HEK293 (cell line): ENCODE data around the gene ICAM4.

Experiments
- CTCF ChIA-PET: fragments of 350-600 bp; formaldehyde crosslinking; extraction: SDS; loops from one replicate; lab custom pipeline; 2021; ENCODE audit warnings: antibody characterized with exemption; lab: Yijun Ruan, JAX
- POLR2A ChIA-PET: fragments of 300-600 bp; formaldehyde crosslinking; extraction: SDS; loops from one replicate; lab custom pipeline; 2020; ENCODE audit warnings: antibody characterized with exemption, inconsistent platforms; lab: Yijun Ruan, JAX
- H3K27ac ChIP-seq: fragments of 200-500 bp; sonication (Bioruptor generic); 2 replicates; pipeline ENCODE4 v1.5.1; 2014; ENCODE audit warnings: low read depth, low read length, control low read depth, inconsistent platforms; ENCODE audit errors: extremely low read depth
- H3K36me3 ChIP-seq, 2 experiments: fragments of 200-500 bp in 1 of 2; sonication (Bioruptor generic) in 1 of 2; 1 replicate in 1 of 2; 2 replicates in 1 of 2; pipeline ENCODE4 v1.5.1; 2014 to 2017; ENCODE audit warnings: inconsistent platforms in 2 of 2, low read length in 2 of 2; ENCODE audit not compliant: control insufficient read depth in 2 of 2, insufficient read depth in 1 of 2
- H3K4me1 ChIP-seq: fragments of 200-500 bp; sonication (Bioruptor generic); 2 replicates; pipeline ENCODE4 v1.5.1; 2014; ENCODE audit warnings: mild to moderate bottlenecking, low read length, inconsistent platforms; ENCODE audit not compliant: control insufficient read depth, insufficient read depth
- H3K4me3 ChIP-seq: 2 replicates; pipeline ENCODE4 v1.5.1; 2011; ENCODE audit warnings: low read depth, mild to moderate bottlenecking, control low read depth, low read length, moderate library complexity
- H3K9me3 ChIP-seq: fragments of 200-500 bp; sonication (Bioruptor generic); 2 replicates; pipeline ENCODE4 v1.5.1; 2014; ENCODE audit warnings: low read depth, low read length, inconsistent platforms; ENCODE audit not compliant: control insufficient read depth, insufficient read depth
- ZNF391 ChIP-seq: fragments of 450-650 bp; formaldehyde crosslinking; IDR thresholded peaks from 2 replicates; pipeline ENCODE4 v1.5.1; 2016; ENCODE audit warnings: low read depth, missing biosample characterization, missing genetic modification characterization, borderline replicate concordance
- ZNF701 ChIP-seq: fragments of 450-650 bp; formaldehyde crosslinking; IDR thresholded peaks from 2 replicates; pipeline ENCODE4 v1.5.1; 2016; ENCODE audit warnings: missing biosample characterization, missing genetic modification characterization
- ZNF747 ChIP-seq: fragments of 450-650 bp; formaldehyde crosslinking; IDR thresholded peaks from 2 replicates; pipeline ENCODE4 v1.5.1; 2016; ENCODE audit warnings: missing biosample characterization, missing genetic modification characterization
- ZSCAN30 ChIP-seq: fragments of 450-650 bp; IDR thresholded peaks from 2 replicates; pipeline ENCODE4 v1.5.1; 2018; ENCODE audit warnings: missing biosample characterization, mild to moderate bottlenecking, missing genetic modification characterization, moderate library complexity
- TF ChIP-seq, protein P1 (sequence below): fragments of 450-650 bp; formaldehyde crosslinking; IDR thresholded peaks from 2 replicates; pipeline ENCODE4 v1.5.1; 2016; ENCODE audit warnings: missing biosample characterization, missing genetic modification characterization
- TF ChIP-seq, protein P2 (sequence below): fragments of 450-650 bp; formaldehyde crosslinking; IDR thresholded peaks from 2 replicates; pipeline ENCODE4 v1.5.1; 2016; ENCODE audit warnings: missing biosample characterization, missing genetic modification characterization
- TF ChIP-seq, protein P3 (sequence below): fragments of 450-650 bp; formaldehyde crosslinking; IDR thresholded peaks from 2 replicates; pipeline ENCODE4 v1.5.1; 2016; ENCODE audit warnings: missing biosample characterization, missing genetic modification characterization
- TF ChIP-seq, protein P4 (sequence below): fragments of 450-650 bp; formaldehyde crosslinking; IDR thresholded peaks from 2 replicates; pipeline ENCODE4 v1.5.1; 2017; ENCODE audit warnings: missing biosample characterization, missing genetic modification characterization
- TF ChIP-seq, protein P5 (sequence below): fragments of 450-650 bp; formaldehyde crosslinking; IDR thresholded peaks from 2 replicates; pipeline ENCODE4 v1.5.1; 2016; ENCODE audit warnings: missing biosample characterization, missing genetic modification characterization
- TF ChIP-seq, protein P6 (sequence below): fragments of 450-650 bp; formaldehyde crosslinking; IDR thresholded peaks from 2 replicates; pipeline ENCODE4 v1.5.1; 2016; ENCODE audit warnings: missing biosample characterization, missing genetic modification characterization

ICAM4 gene

DNA sequence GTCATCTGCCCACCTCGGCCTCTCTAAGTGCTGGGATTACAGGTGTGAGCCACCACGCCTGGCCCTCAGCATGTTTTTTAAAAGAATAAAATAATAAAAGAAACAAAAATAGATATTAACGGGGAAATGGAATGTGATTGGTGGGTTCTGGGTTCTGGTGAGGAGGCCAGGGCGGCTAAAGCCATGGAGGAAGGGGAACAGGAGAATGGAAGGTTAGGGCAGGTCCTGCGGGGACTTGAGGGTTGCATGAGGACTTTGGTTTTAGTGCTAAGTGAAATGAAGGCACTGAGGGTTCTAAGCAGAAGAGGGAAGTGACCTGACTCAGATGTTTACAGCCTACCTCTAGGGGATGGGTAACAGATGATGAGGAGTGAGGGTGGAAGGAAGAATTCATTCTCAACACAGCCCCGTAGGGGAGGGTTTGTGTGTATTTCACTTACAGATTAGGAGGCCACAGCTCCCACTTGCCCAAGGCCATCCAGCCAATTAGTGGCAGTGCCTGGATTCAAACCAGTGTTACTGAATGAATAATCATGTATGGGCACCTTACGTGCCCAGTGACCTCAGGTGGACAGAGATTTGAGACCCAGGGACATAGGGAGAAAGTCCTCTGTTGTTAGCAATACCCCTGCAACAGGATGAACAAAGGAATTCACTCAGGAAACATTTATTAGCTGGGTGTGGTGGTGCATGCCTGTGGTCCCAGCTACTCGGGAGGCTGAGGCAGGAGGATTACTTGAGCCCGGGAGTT, 41.4 kb upstream of the ICAM4 start:
- Histone ChIP-seq H3K4me3 (no peak overlapping the region), H3K27ac (no peak overlapping the region), H3K4me1 (no peaks in the 10 kb centered on the region), H3K36me3 (no peaks in the 10 kb centered on the region), H3K9me3 (no peaks in the 10 kb centered on the region)
- ChIA-PET POLR2A (no interaction called here), CTCF (interaction anchor here (0.6 to 1.1 kb wide), 3 partner anchors 14 to 146 kb away, joined by 3 read pairs; no protein-coding TSS in a partner anchor)
- TF ChIP-seq, protein P1, sequence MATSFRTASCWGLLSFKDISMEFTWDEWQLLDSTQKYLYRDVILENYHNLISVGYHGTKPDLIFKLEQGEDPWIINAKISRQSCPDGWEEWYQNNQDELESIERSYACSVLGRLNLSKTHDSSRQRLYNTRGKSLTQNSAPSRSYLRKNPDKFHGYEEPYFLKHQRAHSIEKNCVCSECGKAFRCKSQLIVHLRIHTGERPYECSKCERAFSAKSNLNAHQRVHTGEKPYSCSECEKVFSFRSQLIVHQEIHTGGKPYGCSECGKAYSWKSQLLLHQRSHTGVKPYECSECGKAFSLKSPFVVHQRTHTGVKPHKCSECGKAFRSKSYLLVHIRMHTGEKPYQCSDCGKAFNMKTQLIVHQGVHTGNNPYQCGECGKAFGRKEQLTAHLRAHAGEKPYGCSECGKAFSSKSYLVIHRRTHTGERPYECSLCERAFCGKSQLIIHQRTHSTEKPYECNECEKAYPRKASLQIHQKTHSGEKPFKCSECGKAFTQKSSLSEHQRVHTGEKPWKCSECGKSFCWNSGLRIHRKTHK (tag by site-specific recombination): no peak
- TF ChIP-seq, protein P2, sequence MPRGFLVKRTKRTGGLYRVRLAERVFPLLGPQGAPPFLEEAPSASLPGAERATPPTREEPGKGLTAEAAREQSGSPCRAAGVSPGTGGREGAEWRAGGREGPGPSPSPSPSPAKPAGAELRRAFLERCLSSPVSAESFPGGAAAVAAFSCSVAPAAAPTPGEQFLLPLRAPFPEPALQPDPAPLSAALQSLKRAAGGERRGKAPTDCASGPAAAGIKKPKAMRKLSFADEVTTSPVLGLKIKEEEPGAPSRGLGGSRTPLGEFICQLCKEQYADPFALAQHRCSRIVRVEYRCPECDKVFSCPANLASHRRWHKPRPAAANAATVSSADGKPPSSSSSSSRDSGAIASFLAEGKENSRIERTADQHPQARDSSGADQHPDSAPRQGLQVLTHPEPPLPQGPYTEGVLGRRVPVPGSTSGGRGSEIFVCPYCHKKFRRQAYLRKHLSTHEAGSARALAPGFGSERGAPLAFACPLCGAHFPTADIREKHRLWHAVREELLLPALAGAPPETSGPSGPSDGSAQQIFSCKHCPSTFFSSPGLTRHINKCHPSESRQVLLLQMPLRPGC: no peak
- TF ChIP-seq ZSCAN30 (tag by site-specific recombination) (no peak), ZNF391 (no peak), ZNF747 (tag by site-specific recombination) (no peak)
- TF ChIP-seq, protein P3, sequence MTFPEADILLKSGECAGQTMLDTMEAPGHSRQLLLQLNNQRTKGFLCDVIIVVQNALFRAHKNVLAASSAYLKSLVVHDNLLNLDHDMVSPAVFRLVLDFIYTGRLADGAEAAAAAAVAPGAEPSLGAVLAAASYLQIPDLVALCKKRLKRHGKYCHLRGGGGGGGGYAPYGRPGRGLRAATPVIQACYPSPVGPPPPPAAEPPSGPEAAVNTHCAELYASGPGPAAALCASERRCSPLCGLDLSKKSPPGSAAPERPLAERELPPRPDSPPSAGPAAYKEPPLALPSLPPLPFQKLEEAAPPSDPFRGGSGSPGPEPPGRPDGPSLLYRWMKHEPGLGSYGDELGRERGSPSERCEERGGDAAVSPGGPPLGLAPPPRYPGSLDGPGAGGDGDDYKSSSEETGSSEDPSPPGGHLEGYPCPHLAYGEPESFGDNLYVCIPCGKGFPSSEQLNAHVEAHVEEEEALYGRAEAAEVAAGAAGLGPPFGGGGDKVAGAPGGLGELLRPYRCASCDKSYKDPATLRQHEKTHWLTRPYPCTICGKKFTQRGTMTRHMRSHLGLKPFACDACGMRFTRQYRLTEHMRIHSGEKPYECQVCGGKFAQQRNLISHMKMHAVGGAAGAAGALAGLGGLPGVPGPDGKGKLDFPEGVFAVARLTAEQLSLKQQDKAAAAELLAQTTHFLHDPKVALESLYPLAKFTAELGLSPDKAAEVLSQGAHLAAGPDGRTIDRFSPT (tag by site-specific recombination): no peak
- TF ChIP-seq, protein P4, sequence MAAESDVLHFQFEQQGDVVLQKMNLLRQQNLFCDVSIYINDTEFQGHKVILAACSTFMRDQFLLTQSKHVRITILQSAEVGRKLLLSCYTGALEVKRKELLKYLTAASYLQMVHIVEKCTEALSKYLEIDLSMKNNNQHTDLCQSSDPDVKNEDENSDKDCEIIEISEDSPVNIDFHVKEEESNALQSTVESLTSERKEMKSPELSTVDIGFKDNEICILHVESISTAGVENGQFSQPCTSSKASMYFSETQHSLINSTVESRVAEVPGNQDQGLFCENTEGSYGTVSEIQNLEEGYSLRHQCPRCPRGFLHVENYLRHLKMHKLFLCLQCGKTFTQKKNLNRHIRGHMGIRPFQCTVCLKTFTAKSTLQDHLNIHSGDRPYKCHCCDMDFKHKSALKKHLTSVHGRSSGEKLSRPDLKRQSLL (tag by site-specific recombination): no peak
- TF ChIP-seq, protein P5, sequence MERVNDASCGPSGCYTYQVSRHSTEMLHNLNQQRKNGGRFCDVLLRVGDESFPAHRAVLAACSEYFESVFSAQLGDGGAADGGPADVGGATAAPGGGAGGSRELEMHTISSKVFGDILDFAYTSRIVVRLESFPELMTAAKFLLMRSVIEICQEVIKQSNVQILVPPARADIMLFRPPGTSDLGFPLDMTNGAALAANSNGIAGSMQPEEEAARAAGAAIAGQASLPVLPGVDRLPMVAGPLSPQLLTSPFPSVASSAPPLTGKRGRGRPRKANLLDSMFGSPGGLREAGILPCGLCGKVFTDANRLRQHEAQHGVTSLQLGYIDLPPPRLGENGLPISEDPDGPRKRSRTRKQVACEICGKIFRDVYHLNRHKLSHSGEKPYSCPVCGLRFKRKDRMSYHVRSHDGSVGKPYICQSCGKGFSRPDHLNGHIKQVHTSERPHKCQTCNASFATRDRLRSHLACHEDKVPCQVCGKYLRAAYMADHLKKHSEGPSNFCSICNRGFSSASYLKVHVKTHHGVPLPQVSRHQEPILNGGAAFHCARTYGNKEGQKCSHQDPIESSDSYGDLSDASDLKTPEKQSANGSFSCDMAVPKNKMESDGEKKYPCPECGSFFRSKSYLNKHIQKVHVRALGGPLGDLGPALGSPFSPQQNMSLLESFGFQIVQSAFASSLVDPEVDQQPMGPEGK (tag by site-specific recombination): no peak

DNA sequence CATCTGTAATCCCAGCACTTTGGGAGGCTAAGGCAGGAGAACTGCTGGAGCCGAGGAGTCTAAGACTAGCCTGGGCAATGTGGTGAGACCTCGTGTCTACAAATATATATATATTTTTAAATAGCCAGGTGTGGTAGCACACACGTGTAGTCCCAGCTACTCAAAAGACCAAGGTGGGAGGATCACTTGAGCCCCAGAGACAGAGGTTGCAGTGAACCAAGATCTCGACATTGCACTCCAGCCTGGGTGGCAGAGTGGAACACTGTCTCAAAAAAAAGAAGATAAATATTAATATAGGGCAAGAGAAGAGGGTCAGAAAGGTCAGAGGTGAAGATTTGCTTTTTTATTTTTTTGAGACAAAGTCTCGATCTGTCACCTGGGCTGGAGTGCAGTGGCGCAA, 40.2 kb upstream of the ICAM4 start:
- Histone ChIP-seq H3K27ac (no peak overlapping the region), H3K9me3 (no peaks in the 10 kb centered on the region), H3K4me3 (no peak overlapping the region), H3K4me1 (no peaks in the 10 kb centered on the region), H3K36me3 (no peaks in the 10 kb centered on the region)
- ChIA-PET POLR2A (no interaction called here), CTCF (interaction anchor here (0.6 to 1.1 kb wide), 3 partner anchors 13 to 170 kb away, joined by 3 read pairs; no protein-coding TSS in a partner anchor)
- TF ChIP-seq ZNF701 (tag by site-specific recombination): no peak
- TF ChIP-seq, protein P6, sequence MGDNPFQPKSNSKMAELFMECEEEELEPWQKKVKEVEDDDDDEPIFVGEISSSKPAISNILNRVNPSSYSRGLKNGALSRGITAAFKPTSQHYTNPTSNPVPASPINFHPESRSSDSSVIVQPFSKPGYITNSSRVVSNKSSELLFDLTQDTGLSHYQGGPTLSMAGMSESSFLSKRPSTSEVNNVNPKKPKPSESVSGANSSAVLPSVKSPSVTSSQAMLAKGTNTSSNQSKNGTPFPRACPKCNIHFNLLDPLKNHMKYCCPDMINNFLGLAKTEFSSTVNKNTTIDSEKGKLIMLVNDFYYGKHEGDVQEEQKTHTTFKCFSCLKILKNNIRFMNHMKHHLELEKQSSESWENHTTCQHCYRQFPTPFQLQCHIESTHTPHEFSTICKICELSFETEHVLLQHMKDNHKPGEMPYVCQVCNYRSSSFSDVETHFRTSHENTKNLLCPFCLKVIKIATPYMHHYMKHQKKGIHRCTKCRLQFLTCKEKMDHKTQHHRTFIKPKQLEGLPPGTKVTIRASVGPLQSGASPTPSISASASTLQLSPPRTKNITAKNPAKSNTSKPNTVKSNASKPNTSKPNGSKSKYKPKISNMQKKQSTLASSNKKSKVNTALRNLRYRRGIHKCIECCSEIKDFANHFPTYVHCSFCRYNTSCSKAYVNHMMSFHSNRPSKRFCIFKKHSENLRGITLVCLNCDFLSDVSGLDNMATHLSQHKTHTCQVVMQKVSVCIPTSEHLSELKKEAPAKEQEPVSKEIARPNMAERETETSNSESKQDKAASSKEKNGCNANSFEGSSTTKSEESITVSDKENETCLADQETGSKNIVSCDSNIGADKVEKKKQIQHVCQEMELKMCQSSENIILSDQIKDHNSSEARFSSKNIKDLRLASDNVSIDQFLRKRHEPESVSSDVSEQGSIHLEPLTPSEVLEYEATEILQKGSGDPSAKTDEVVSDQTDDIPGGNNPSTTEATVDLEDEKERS (tag by site-specific recombination): no peak
